Measurements from ENCODE around the gene ZSCAN5B.
"Not testable (repeated sequence)": the region's sequence is repeated elsewhere in the genome, so short reads cannot be mapped to it uniquely, and the experiment has no call there.

The ZSCAN5B gene

GRCh38 chr19:56176310-56176709 lies 21.3 kb downstream of the ZSCAN5B start:
- not testable (repeated sequence) for DNase-seq (ENCODE audit: low read depth in 3 of 3, low spot score in 1 of 3)

GRCh38 chr19:56175861-56176307 lies 21.7 kb downstream of the ZSCAN5B start, which contains the start of gene GALP:
Gene GALP (plus strand): TSS chr19:56176008. CDS start chr19:56177109, 1,101 bp downstream.
- DNase-seq (ENCODE audit: low read depth in 3 of 3, low spot score in 1 of 3) = not testable (repeated sequence)

GRCh38 chr19:56174550-56174949 lies 23.0 kb downstream of the ZSCAN5B start:
- DNase-seq (ENCODE audit: low read depth in 3 of 3, low spot score in 1 of 3) = no peak

GRCh38 chr19:56174086-56174485 lies 23.5 kb downstream of the ZSCAN5B start:
- DNase-seq (ENCODE audit: low read depth in 3 of 3, low spot score in 1 of 3) = no peak

GRCh38 chr19:56170261-56170660 lies 27.3 kb downstream of the ZSCAN5B start:
- no peak for DNase-seq (ENCODE audit: low read depth in 3 of 3, low spot score in 1 of 3)

- DNase-seq (ENCODE audit: low read depth in 3 of 3, low spot score in 1 of 3) = no peak
These were observed 30.5 kb downstream of the ZSCAN5B start for GRCh38 chr19:56167064-56167578.

GRCh38 chr19:56163097-56163496 lies 34.5 kb downstream of the ZSCAN5B start:
- no peak for DNase-seq (ENCODE audit: low read depth in 3 of 3, low spot score in 1 of 3)

GRCh38 chr19:56162258-56162657 lies 35.3 kb downstream of the ZSCAN5B start:
- no peak for DNase-seq (ENCODE audit: low read depth in 3 of 3, low spot score in 1 of 3)

- DNase-seq (ENCODE audit: low read depth in 3 of 3, low spot score in 1 of 3) = no peak
These were observed 36.0 kb downstream of the ZSCAN5B start for GRCh38 chr19:56161534-56161933.

GRCh38 chr19:56159622-56160271 lies 37.8 kb downstream of the ZSCAN5B start:
- DNase-seq (ENCODE audit: low read depth in 3 of 3, low spot score in 1 of 3) = no peak

GRCh38 chr19:56159009-56159559 lies 38.5 kb downstream of the ZSCAN5B start:
- DNase-seq (ENCODE audit: low read depth in 3 of 3, low spot score in 1 of 3) = no peak

- DNase-seq (ENCODE audit: low read depth in 3 of 3, low spot score in 1 of 3) = no peak
These were observed 39.3 kb downstream of the ZSCAN5B start for GRCh38 chr19:56158170-56158757.

GRCh38 chr19:56156768-56157167 lies 40.8 kb downstream of the ZSCAN5B start:
- DNase-seq (ENCODE audit: low read depth in 3 of 3, low spot score in 1 of 3) = no peak

GRCh38 chr19:56155124-56155687 lies 42.4 kb downstream of the ZSCAN5B start:
- no peak for DNase-seq (ENCODE audit: low read depth in 3 of 3, low spot score in 1 of 3)

- DNase-seq (ENCODE audit: low read depth in 3 of 3, low spot score in 1 of 3) = no peak
These were observed 44.1 kb downstream of the ZSCAN5B start for GRCh38 chr19:56153507-56153906.

GRCh38 chr19:56152644-56153043 lies 44.9 kb downstream of the ZSCAN5B start:
- no peak for DNase-seq (ENCODE audit: low read depth in 3 of 3, low spot score in 1 of 3)

GRCh38 chr19:56150358-56150757 lies 47.2 kb downstream of the ZSCAN5B start:
- no peak for DNase-seq (ENCODE audit: low read depth in 3 of 3, low spot score in 1 of 3)

GRCh38 chr19:56149656-56150038 lies 47.9 kb downstream of the ZSCAN5B start:
- no peak for DNase-seq (ENCODE audit: low read depth in 3 of 3, low spot score in 1 of 3)

- not testable (repeated sequence) for DNase-seq (ENCODE audit: low read depth in 3 of 3, low spot score in 1 of 3)
These were observed 48.5 kb downstream of the ZSCAN5B start for GRCh38 chr19:56148955-56149655.

- no peak for DNase-seq (ENCODE audit: low read depth in 3 of 3, low spot score in 1 of 3)
These were observed 49.5 kb downstream of the ZSCAN5B start for GRCh38 chr19:56148096-56148495.

GRCh38 chr19:56147307-56147706 lies 50.3 kb downstream of the ZSCAN5B start:
- DNase-seq (ENCODE audit: low read depth in 3 of 3, low spot score in 1 of 3) = no peak

Data from stimulated activated CD4-positive, alpha-beta T cell treated with anti-CD3 and anti-CD28 coated beads, TNF-alpha, amount 100 ng/mL, for 1 hour (primary cell).